ENCODE measurements around the gene PIP5K1C. TPM values are rescaled to one million over a fixed set of nuclear protein-coding genes. Genes with fewer than 3 reads are reported as not detected.
"Not testable (repeated sequence)": the region's sequence is repeated elsewhere in the genome, so short reads cannot be mapped to it uniquely, and the experiment has no call there.

Gene PIP5K1C
- total RNA-seq, 1 donor from 2014 or later = 11.7 TPM

DNA sequence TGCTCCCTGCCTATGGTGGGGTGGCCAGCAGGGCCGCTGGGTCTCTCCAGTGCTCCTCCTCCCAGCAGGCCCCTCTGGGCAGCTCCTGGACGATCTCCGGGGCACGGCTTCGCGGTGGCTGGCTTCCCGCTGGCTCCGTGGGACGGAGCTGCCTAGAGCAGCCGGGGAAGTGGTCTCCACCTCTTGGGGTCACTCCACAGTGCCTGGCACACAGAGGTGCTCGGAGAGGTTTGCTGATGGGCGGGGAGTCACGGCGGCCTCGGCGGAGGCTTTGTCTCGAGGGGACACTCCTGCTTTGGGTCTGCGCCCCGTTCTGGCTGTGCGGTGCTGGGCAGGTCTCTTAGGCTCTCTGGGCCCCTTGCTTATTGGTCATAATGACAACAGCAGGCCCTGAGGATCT lies 63.8 kb downstream of the PIP5K1C start:
- no peak overlapping the region for H3K4me3 ChIP-seq (ENCODE audit: low read depth, low read length)
- DNase-seq (ENCODE audit: low read depth) = no peak
- TF ChIP-seq, protein P1, sequence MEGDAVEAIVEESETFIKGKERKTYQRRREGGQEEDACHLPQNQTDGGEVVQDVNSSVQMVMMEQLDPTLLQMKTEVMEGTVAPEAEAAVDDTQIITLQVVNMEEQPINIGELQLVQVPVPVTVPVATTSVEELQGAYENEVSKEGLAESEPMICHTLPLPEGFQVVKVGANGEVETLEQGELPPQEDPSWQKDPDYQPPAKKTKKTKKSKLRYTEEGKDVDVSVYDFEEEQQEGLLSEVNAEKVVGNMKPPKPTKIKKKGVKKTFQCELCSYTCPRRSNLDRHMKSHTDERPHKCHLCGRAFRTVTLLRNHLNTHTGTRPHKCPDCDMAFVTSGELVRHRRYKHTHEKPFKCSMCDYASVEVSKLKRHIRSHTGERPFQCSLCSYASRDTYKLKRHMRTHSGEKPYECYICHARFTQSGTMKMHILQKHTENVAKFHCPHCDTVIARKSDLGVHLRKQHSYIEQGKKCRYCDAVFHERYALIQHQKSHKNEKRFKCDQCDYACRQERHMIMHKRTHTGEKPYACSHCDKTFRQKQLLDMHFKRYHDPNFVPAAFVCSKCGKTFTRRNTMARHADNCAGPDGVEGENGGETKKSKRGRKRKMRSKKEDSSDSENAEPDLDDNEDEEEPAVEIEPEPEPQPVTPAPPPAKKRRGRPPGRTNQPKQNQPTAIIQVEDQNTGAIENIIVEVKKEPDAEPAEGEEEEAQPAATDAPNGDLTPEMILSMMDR (conservative IDR thresholded peaks at IDR 0.05; ENCODE audit: low read depth, low read length) = no peak

DNA sequence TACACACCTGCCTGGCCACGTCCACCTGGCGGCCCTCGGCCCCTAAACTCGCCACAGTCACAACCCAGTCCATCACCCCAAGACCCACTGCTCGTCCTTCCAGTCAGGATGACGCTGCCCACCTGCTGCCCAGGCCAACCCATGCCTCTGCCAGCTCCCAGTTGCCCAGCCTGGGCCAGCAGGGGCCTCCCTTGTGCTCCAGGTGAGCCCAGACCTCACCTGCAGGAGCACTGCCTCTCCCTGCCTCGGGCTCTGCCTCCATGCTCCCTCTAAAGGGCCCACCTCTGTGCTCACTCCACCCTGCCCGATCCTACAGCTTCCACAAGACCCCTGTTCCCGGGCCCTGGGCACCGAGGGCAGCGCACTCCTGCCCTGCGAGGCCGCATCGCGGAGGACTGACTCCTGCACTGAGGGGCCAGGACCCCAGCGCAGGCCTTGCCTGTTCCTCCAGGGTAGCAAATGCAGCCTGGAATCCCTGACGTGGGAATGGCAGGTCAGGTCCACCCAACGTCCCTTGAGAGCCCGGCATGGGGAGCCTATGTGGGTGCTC lies 65.7 kb downstream of the PIP5K1C start:
- no peak overlapping the region for H3K4me3 ChIP-seq (ENCODE audit: low read depth, low read length)
- DNase-seq (ENCODE audit: low read depth) = no peak
- TF ChIP-seq, protein P1 (conservative IDR thresholded peaks at IDR 0.05; ENCODE audit: low read depth, low read length) = no peak

DNA sequence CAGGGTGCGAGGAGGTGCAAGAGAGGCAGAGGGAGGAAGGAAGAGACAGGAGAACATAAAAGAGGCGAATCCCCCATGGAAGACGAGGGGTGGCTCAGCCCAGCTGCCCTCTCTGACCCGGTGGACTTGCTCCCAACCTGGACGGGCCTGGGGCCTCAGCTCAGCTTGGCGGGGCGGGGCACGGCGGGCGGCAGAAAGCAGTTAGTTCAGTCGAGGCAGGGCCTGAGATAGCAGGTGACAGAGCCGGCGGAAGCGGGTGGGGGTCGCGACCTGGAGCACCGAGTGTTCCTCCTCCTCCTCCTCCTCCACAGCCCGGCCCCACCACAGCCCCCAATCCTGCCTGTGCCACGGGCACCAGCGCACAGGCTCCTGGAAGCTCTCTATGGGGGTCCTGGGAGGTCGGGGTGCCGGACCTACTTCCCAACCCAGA lies 66.7 kb downstream of the PIP5K1C start:
- TF ChIP-seq, protein P1 (conservative IDR thresholded peaks at IDR 0.05; ENCODE audit: low read depth, low read length) = no peak
- DNase-seq (ENCODE audit: low read depth) = no peak
- H3K4me3 ChIP-seq (ENCODE audit: low read depth, low read length) = no peak overlapping the region

DNA sequence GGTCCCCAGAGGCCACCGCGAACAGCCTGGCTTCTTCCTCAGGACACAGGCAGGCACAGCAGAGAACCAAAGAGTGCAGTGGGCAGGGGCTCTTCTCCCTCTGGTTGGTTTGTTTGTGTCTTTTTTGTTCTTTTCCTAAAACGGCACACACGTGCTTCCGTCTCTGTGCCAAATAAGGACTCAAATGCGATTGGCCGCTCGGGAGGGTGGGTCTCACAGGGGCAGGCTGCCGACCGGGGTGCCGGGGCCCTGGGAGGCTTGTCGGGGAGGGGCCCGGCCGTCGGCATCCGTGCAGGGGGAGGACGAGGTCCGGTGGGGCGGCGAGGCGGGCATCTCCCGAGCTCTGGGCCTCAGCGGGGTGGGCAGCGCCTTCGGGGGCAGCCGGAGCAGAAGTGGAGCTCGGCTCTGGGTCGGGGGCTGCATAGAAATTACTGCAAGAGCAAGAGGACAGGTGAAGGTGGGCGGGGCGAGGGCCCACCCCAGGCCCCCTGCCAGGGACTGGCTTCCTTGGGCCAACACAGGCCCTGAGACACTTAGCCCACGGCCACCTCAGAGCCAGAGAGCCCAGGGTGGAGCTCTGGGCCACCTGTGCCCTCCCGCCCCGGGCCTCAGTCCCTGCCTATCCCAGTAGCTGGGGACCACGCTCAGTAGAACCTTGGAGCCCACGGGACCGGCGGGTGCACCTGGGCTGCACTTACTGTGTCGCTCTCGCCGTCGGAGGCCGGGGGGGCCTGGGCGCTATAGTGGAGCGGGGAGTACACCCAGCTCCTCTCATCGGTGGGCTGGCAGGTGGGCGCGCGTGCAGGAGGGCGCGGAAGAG lies 67.3 kb downstream of the PIP5K1C start:
- TF ChIP-seq, protein P1 (conservative IDR thresholded peaks at IDR 0.05; ENCODE audit: low read depth, low read length) = no peak
- DNase-seq (ENCODE audit: low read depth) = no peak
- no peak overlapping the region for H3K4me3 ChIP-seq (ENCODE audit: low read depth, low read length)

GRCh38 chr19:3632098-3632497 lies 68.2 kb downstream of the PIP5K1C start:
- TF ChIP-seq, protein P1 (conservative IDR thresholded peaks at IDR 0.05; ENCODE audit: low read depth, low read length) = no peak
- DNase-seq (ENCODE audit: low read depth) = no peak
- no peak overlapping the region for H3K4me3 ChIP-seq (ENCODE audit: low read depth, low read length)

GRCh38 chr19:3631053-3631861 lies 69.0 kb downstream of the PIP5K1C start:
- TF ChIP-seq, protein P1 (conservative IDR thresholded peaks at IDR 0.05; ENCODE audit: low read depth, low read length) = no peak

DNA sequence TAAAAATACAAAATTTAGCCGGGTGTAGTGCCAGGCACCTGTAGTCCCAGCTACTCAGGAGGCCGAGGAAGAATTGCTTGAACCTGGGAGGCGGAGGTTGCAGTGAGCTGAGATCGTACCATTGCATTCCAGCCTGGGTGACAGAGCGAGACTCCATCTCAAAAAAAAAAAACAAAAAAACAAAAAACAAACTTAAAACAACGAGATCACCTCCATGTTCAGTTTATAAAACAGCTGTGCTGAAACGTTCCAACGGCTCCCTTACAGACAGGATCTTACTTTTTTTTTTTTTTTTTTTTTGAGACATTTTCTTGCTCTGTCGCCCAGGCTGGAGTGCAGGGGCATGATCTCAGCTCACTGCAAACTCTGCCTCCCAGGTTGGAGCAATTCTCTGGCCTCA lies 71.5 kb downstream of the PIP5K1C start:
- not testable (repeated sequence) for H3K4me3 ChIP-seq (ENCODE audit: low read depth, low read length); DNase-seq (ENCODE audit: low read depth)

More at GRCh38 chr19:3631053-3631861, 69.0 kb downstream of the PIP5K1C start:
- no peak for DNase-seq (ENCODE audit: low read depth)
- no peak overlapping the region for H3K4me3 ChIP-seq (ENCODE audit: low read depth, low read length)

Data from epithelial cell of proximal tubule (primary cell).